Calu3 (cell line): ENCODE data around the gene MAP4K3. TPM values are rescaled to one million over a fixed set of nuclear protein-coding genes. Genes with fewer than 3 reads are reported as not detected.
"Not testable (repeated sequence)": the region's sequence is repeated elsewhere in the genome, so short reads cannot be mapped to it uniquely, and the experiment has no call there.

Source experiments
- BruUV-seq: library from RNA; stranded (reverse); fragments of 400-500 nt; replicated peaks from 2 replicates; lab custom pipeline; 2021; lab: Mats Ljungman, UMichigan
- CTCF ChIA-PET: fragments of 300-600 bp; sonication (Branson Sonifier 250); formaldehyde crosslinking; loops from one replicate; lab custom pipeline; 2022; ENCODE audit warnings: antibody characterized with exemption; lab: Charles Lee
- DNase-seq: peaks from one replicate; pipeline ENCODE4 v3.0.0; 2022
- H3K27ac Mint-ChIP-seq: one replicate; pipeline ENCODE4 v1.8.0; 2022; ENCODE audit warnings: mixed read lengths; ENCODE audit not compliant: unreplicated experiment
- H3K27me3 Mint-ChIP-seq: one replicate; pipeline ENCODE4 v1.8.0; 2022; ENCODE audit warnings: mixed read lengths; ENCODE audit not compliant: unreplicated experiment
- H3K36me3 Mint-ChIP-seq: one replicate; pipeline ENCODE4 v1.8.0; 2022; ENCODE audit warnings: mild to moderate bottlenecking, moderate library complexity, mixed read lengths; ENCODE audit not compliant: insufficient read depth, unreplicated experiment
- H3K4me1 Mint-ChIP-seq: one replicate; pipeline ENCODE4 v1.8.0; 2022; ENCODE audit warnings: mild to moderate bottlenecking, low read depth, mixed read lengths; ENCODE audit not compliant: unreplicated experiment
- H3K4me3 Mint-ChIP-seq: one replicate; pipeline ENCODE4 v1.8.0; 2022; ENCODE audit warnings: mild to moderate bottlenecking, low read depth, moderate library complexity, mixed read lengths; ENCODE audit not compliant: unreplicated experiment
- H3K9me3 Mint-ChIP-seq: one replicate; pipeline ENCODE4 v1.8.0; 2022; ENCODE audit warnings: low read depth, mixed read lengths; ENCODE audit not compliant: unreplicated experiment
- intact Hi-C: fragments of 100-400 bp; cut with micrococcal nuclease; formaldehyde crosslinking; loops from one replicate; pipeline ENCODE4 v1.10.0; 2022; ENCODE audit not compliant: unreplicated experiment
- total RNA-seq: library from RNA; stranded (reverse); gene quantifications from 2 replicates; pipeline ENCODE4 v1.2.3, GENCODE V29; 2022
- TF ChIP-seq, protein P1 (sequence below): fragments of 200-600 bp; IDR thresholded peaks from one replicate; pipeline ENCODE4 v1.8.0; 2022; ENCODE audit warnings: antibody characterized with exemption; ENCODE audit not compliant: unreplicated experiment

Gene MAP4K3
- total RNA-seq, 1 experiment from 2014 or later, result 30.7 TPM

DNA sequence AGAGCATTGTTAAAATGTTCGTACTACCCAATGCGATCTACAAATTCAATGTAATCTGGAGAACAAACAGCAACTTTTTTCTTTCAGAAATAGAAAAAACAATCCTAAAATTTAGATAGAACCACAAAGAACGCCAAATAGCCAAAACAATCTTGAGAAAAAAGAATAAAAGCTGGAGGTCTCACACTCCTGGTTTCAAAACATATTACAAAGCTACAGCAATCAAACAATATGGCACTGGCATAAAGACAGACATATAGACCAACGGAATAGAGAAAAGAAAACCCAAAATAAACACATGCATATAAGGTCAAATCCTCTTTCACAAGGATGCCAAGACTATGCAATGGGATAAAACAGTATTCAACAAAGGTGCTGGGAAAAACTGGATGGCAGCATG, 74.5 kb downstream of the MAP4K3 start:
- intact Hi-C loops, result no loop called here
- BruUV-seq, result no TSS peak
- Mint-ChIP-seq H3K27ac (no peak overlapping the region), H3K4me3 (no peak overlapping the region), H3K27me3 (no peaks in the 10 kb centered on the region), H3K4me1 (no peaks in the 10 kb centered on the region), H3K36me3 (peaks cover 13% of the 10 kb centered on the region), H3K9me3 (peaks cover 7% of the 10 kb centered on the region)
- CTCF ChIA-PET, result no interaction called here
- no peak for DNase-seq
- TF ChIP-seq, protein P1, sequence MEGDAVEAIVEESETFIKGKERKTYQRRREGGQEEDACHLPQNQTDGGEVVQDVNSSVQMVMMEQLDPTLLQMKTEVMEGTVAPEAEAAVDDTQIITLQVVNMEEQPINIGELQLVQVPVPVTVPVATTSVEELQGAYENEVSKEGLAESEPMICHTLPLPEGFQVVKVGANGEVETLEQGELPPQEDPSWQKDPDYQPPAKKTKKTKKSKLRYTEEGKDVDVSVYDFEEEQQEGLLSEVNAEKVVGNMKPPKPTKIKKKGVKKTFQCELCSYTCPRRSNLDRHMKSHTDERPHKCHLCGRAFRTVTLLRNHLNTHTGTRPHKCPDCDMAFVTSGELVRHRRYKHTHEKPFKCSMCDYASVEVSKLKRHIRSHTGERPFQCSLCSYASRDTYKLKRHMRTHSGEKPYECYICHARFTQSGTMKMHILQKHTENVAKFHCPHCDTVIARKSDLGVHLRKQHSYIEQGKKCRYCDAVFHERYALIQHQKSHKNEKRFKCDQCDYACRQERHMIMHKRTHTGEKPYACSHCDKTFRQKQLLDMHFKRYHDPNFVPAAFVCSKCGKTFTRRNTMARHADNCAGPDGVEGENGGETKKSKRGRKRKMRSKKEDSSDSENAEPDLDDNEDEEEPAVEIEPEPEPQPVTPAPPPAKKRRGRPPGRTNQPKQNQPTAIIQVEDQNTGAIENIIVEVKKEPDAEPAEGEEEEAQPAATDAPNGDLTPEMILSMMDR, result no peak

GRCh38 chr2:39361511-39361910, 75.6 kb downstream of the MAP4K3 start:
- BruUV-seq, result no TSS peak
- CTCF ChIA-PET, result interaction anchor here (0.7 kb wide), 1 partner anchor 229 kb away, joined by 5 read pairs; no protein-coding TSS in a partner anchor
- H3K4me3 Mint-ChIP-seq, result no peak overlapping the region
- H3K27me3 Mint-ChIP-seq, result no peaks in the 10 kb centered on the region
- peaks cover 13% of the 10 kb centered on the region for H3K36me3 Mint-ChIP-seq
- intact Hi-C loops, result no loop called here
- H3K4me1 Mint-ChIP-seq, result no peaks in the 10 kb centered on the region
- no peak for DNase-seq
- TF ChIP-seq, protein P1, result no peak
- peaks cover 7% of the 10 kb centered on the region for H3K9me3 Mint-ChIP-seq
- H3K27ac Mint-ChIP-seq, result no peak overlapping the region

GRCh38 chr2:39360342-39360741, 76.7 kb downstream of the MAP4K3 start:
- H3K9me3 Mint-ChIP-seq, H3K27me3 Mint-ChIP-seq, DNase-seq, CTCF ChIA-PET, H3K27ac Mint-ChIP-seq, H3K4me3 Mint-ChIP-seq, H3K4me1 Mint-ChIP-seq, BruUV-seq, intact Hi-C loops: not testable (repeated sequence)
- peaks cover 13% of the 10 kb centered on the region for H3K36me3 Mint-ChIP-seq

DNA sequence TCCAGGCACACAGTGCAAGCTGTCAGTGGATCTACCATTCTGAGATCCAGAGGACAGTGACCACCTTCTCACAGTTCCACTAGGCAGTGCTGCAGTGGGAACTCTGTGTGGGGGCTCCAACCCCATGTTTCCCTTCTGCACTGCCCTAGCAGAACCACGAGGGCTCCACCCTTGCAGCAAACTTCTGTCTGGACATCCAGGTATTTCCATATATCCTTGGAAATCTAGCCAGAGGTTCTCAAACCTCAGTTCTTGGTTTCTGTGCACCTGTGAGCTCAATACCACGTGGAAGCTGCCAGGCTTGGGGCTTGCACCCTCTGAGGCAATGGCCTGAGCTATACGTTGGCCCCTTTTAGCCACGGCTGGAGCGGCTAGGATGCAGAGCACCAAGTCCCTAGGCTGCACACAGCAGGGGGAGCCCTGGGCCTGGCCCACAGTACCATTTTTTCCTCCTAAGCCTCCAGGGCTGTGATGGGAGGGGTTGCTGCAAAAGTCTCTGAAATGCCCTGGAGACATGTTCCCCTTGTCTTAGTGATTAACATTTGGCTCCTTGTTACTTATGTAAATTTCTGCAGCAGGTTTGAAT, 77.5 kb downstream of the MAP4K3 start:
- CTCF ChIA-PET, result no interaction called here
- BruUV-seq, result no TSS peak
- peaks cover 7% of the 10 kb centered on the region for H3K9me3 Mint-ChIP-seq

More for the DNA sequence above, 77.5 kb downstream of the MAP4K3 start:
- no peaks in the 10 kb centered on the region for H3K27me3 Mint-ChIP-seq
- H3K4me3 Mint-ChIP-seq, result no peak overlapping the region
- H3K36me3 Mint-ChIP-seq, result peaks cover 13% of the 10 kb centered on the region
- no peak overlapping the region for H3K27ac Mint-ChIP-seq
- TF ChIP-seq, protein P1, result no peak
- intact Hi-C loops, result no loop called here
- DNase-seq, result no peak
- H3K4me1 Mint-ChIP-seq, result no peaks in the 10 kb centered on the region
